Measurements from ENCODE around the gene PDGFRB.

PDGFRB gene

DNA sequence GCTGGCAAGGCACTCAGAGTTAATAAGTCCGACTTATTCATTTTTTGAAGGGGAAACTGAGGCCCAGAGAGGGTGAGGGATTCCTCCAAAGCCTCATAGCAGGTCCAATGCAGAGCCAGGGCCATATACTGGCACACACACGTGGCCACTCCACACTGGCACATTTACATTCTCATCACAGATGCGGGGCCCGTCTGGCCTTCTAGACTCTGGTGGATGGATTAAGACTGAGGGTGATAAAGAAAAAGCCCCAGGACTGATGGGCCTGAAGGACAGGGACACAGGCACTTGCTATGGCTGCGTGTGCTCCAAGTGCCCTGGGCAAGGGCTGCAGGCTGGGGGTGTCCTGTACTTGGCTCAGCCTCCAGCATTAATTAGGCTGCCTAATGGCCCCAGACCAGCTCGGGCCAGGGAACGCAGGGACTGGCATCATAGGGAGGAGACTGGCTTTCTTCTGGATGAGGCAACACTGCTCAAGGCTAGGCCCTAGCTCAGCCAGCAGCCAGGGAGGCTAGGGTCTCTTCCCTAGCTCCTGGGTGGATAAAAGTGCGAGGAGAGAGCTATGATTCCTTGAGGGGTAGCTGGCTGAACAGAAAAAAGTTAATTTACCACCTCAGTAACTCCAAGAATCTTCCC lies 40.8 kb downstream of the PDGFRB start:
- DNase-seq (ENCODE audit: low read depth in 3 of 3) = no peak

DNA sequence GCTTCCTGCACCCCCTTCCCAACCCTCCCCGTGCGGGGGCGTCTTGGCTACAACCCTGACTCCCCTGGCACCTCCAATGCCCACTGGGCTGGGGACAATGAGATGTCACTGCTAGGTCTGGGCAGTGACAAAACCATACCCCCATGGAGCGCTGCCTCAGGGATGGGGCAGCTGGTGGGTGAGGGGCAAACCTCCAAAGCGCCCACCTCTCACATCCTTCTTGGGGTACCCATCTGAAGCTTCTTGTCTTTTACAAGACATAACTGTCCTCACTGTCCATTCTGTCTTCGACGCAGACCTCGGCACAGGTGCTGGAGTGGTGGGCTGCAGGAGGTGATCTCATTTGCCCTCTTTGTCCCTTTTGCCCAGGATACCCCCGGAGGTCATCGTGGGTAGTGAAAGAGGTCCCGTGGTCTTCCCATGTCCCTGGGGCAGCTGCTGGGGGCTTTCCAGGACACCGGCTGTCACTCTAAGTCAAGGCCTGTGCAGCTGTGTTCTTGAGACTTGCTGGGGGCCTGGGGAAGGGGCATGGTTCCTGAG lies 41.5 kb downstream of the PDGFRB start:
- DNase-seq (ENCODE audit: low read depth in 3 of 3) = no peak

DNA sequence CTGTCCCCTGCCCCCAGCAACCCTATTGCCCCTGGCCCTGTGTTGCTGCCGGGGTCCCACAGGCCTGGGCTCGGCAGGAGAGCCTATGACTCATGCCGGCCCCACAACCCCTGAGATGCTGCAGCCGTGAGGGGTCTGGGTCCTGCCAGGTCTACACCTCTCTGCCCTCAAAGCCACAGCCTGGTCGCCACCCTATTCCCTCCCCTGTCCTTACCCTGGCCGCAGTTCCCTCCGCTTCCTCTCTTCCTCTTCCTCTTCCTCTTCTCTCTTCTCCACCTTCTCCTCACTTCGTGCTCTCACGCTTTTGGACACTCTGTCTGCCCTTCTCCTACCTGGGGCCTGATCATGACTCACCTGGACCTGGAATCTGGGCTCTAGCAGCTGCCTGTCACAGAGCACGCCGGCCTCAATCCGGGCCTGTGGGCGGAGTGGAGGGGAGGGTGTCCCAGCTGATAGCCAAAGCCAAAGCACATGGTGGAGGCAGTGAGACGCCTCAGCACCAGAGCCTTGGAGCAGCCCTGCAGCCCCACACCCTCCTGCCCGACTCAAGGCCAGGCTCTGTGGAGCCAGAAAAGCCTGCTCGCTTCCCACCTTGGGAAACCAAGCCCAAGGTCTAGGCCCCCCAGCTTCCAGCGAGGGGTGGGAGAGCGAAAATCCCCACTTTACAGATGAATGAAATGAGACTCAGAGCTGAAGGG lies 42.4 kb downstream of the PDGFRB start:
- no peak for DNase-seq (ENCODE audit: low read depth in 3 of 3)

DNA sequence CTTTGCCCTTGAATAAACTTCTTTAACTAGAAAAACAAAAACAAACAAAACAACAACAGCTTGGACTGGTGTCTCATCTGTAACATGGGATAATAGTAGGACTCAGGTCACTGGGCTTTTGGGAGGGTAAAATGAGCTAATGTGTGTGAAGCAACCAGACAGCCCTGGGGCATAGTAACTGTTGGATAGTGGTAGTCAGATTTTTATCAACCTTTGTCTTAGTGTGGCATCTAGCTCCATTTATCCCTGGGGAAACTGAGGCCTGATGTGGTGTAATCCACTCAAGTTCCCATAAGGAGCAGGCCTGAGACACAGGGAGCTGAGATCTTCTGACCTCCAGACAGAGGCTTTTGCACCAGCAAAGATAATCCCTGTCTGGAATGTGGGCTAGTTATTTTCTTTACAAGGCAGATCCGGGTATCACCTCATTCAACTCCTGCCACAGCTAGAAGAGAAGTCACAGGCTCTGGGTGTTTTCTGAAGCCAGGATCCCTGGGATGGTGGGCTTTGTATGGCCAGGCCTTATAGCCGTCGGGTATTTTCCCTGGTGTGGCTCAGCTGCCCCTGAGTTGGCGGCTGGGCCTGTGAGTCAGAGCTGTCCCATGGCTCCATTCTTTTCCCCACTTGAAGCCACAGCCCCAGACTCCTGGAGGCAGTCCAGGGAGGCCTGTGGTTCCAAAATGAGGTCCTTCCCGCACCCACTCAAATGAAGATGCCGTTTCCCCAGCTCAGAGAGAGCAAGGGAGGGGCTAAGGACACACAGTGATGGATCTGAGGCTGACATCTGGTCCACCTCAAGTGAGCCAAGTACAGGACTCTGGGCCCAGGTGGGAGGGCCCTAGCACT lies 43.2 kb downstream of the PDGFRB start:
- DNase-seq (ENCODE audit: low read depth in 3 of 3) = no peak

DNA sequence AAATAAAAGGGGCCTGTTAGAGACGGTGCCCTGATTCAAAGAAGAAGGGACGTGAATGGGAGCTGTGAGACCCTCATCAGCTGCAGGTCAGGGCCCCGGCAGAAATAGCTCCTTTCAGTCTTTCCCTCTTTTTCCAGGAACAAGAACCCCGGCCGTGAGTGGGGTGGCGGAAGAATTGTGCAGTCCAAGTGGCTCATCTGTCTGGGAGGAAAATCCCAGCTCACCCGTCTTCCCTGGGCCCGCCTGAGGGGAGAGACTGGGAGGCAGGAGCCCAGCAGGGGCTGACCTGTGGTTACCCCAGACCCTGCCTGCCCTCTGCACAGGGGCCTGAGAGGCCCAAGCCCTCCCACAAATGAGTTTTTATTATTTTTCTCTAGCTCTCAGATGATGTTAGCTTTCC lies 44.5 kb downstream of the PDGFRB start:
- DNase-seq (ENCODE audit: low read depth in 3 of 3) = no peak

DNA sequence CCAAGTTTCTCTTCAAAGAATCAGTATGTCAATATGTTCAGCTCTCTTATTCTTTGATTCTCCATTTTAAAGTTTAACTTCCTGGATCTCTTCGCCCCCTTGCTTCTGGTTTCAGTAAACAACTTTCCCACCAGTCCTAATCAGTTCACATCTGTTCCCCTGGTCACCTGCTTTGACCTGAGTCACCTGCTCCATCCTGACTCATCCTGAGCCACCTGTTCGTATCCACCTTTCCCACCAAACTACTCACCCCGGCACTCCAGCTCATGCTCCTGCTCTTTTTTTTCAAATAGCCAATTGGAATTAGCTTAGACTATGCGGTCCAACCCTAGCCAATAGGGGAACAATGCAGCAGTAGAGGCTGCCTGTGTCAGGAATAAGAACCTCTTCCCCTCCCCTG lies 45.7 kb downstream of the PDGFRB start:
- no peak for DNase-seq (ENCODE audit: low read depth in 3 of 3)

DNA sequence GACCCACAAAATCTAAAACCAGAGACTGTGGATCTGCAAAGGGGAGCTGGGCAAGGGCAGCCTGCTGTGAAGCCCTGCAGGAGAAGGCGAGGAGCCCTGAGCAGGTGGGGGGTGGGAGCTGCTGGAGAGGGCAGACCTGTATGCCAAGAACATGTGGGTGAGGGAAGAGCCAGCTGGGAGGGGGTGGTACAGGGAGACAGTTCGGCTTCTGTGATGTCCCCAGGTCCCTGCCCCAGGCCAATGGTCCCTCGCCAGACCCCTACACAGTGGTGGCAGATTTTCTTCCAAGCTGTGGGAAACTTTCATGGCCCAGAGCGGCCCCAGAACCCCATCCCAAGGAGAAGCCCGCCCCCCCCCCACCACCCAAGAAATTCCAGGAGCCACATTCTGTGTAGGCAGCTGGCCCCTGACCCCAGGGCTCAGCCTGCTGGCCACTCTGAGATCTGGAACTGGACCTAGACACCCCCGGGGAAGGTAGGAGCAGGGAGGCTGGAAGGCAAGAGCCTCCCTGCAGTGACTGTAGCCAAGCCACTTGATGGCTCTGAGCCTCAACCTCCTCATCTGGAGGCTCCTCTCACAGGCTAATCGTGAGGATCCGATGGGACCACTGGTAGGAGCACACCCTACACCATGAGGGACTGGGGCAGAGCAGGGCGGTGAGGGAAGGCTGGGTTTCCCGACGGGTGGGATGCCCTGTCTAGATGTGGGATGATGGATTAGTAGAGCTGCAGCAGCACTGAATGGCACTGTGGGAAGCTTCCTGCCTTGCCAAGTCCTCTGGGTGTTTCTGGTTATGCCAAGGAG lies 46.7 kb downstream of the PDGFRB start:
- no peak for DNase-seq (ENCODE audit: low read depth in 3 of 3)

DNA sequence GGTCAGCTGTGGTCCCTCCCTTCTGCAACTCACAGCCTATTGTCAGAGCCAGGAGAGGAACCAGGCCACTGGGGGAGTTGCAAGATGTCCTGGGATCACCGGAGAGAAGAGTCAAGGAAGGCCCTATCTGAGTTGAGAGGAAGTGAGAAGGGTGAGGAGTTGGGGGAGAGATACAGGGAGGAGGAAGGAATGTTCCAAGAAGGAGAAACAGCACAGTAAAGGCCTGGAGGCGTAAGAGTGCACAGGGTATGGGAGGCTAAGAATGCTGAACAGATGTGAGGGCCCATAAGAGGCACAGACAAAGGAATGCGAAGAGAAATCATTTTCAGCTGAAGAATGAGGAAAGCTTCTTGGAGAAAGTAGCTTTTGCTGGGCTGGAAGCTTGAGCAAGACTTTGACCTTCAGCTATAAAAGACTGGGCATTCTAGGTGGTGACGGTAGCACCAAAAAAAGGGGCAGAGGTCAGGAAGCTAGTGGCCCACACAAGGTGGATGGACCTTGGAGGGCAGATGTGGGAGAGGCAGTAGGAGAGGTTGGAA lies 47.7 kb downstream of the PDGFRB start:
- DNase-seq (ENCODE audit: low read depth in 3 of 3) = no peak

DNA sequence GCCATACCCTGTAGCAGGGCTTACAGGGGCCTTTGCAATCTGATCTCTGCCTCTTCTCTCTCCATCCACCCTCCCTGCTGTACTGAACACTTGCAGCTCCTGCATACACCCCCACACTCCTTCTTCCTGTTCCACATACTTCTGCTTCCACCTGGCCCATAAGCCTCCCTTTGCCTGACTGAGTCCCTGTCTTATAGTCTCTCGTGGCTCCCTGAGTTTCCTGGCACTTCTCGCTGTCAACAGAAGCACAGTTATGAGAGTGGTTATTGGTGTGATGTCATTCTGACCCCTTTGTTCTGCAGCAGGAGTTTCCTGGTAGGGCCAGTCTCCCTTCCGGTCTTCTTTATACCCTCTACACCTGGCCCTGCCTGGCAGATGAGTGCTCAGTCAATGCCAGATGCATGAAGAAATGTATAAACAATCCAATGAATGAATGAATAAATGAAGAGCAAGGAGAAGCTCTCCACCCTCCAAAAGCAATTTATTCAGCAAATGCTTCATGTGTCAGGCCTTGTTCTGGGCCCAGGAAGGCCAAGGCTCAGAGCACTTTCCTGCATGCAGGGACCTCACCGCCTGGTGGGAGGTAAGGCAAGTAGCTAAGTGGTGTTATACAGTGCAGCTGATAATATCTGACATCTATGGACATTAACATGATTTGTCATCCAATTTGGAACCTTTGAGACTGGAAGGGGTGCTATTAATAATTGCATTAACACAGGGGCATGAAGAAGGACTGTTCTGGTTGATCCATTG lies 48.8 kb downstream of the PDGFRB start:
- DNase-seq (ENCODE audit: low read depth in 3 of 3) = no peak

DNA sequence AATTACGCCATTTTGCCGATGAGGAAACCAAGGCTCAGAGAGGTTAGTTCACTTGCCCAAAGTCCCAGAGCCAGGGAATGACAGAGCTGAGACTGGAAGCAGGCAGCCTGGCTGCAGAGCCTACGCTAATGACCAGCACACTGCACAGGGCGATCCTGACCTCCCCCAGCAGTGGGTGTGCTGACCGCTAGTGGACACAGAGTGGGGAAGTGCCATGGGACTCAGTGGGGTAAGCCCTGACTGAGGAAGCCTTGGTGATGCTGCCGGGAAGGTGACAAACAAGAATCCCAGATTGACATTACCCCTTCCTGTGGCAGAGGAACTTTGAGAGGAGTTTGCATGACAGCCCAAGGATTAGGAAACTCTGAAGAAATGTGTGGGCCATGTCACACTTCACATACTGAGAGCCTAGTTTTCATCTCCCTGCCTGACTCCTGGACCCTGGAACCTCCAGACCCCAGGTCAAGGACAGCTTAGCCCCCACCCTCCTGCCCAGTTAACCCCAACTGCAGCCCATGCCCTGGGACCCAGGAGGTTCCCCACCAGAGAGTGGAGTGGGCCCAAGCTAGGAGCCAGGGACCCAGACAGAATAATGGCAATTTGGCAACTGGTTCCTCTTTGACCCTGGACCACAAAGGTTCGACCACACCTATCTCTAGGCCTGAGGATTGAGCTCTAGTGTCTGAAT lies 49.6 kb downstream of the PDGFRB start:
- no peak for DNase-seq (ENCODE audit: low read depth in 3 of 3)

DNA sequence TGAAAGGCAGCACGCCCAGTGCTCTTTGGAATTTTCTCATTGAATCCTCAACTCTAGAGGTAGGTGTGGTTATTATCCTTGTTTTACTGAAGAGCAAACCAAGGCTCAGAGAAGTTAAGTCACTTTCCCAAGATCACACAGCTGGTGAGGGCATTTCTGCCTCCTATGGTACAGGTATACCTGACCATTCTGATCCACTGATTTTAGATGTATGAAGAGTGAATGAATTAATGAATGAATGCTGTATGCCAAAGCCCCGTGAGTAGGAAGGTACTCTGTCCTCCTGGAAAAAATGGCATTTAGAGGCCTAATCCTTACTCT lies 51.1 kb downstream of the PDGFRB start:
- no peak for DNase-seq (ENCODE audit: low read depth in 3 of 3)

DNA sequence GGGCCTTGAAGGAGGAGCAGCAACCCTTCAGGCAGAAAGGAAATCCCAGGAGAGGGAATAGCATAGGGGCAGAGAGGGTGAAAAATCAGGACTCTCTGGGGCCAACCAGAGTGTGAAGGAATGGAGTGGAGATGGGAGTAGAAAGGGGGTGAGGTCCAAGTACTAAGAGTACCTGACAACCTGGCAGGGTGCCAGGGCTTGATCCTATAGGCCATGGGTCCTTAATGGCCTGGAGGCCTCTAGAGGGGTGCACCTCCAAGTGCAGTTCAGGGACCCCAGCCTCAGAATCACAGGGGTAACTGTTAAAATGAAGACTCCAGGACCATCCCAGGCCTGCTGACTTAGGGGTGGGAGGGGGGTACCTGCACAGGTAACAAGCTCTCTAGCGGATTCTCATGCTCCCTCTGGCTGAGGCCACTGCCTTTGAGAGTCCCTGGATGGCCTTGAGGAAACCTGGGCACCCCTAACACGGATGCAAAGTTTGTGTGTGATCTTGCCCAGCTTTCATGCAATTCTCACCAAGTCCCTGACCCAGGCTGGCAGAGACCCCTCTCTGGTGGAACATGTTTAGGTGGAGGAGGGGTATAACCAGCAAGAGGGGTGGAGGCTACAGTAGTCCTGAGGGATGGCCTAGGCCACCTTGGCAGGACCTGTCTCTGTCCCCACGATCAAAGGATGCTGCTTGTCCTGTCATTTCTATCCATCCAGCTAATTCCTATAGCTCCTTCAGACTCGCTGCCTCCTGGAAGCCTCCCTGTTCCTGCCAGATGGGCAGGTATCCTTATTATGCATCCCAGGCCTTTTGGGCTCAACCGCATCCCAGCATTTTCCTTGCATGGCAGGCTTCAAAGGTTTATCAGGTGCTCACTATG lies 51.7 kb downstream of the PDGFRB start:
- DNase-seq (ENCODE audit: low read depth in 3 of 3) = no peak

DNA sequence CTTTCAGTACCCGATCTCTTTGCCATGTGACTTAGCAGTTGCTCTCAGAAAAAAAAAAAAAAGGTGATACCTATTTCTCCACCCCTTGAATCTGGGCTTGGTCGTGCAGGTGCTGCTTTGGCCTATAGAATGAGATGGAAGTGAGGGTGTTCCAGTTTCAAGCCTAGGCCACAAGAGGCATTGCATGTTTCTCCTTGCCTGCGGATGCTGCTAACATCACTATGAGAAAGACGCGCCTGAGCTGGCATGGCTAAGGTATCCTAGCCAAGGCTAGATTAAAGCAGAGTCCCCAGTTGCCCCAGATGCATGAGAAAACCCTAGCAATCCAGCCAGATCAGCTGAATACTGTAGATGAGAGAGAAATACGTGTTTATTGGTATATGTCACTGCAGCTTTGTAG lies 54.6 kb downstream of the PDGFRB start:
- no peak for DNase-seq (ENCODE audit: low read depth in 3 of 3)

DNA sequence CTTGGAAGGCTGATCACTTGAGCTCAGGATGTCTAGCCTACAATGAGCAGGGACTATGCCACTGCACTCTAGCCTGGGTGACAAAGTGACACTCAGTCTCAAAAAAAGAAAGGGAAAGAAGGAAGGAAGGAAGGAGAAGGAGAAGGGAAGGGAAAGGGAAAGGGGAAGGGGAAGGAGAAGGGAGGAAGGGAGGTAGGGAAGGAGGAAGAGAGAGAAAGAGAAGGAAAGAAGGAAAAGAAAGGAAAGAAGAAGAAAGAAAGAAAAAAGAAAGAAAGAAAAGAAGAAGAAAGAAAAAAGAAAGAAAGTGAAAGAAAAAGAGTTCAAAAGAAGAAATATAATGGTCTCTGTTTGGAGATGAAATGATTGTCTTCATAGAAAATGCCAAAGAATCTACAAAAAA lies 58.5 kb downstream of the PDGFRB start:
- no peak for DNase-seq (ENCODE audit: low read depth in 3 of 3)

DNA sequence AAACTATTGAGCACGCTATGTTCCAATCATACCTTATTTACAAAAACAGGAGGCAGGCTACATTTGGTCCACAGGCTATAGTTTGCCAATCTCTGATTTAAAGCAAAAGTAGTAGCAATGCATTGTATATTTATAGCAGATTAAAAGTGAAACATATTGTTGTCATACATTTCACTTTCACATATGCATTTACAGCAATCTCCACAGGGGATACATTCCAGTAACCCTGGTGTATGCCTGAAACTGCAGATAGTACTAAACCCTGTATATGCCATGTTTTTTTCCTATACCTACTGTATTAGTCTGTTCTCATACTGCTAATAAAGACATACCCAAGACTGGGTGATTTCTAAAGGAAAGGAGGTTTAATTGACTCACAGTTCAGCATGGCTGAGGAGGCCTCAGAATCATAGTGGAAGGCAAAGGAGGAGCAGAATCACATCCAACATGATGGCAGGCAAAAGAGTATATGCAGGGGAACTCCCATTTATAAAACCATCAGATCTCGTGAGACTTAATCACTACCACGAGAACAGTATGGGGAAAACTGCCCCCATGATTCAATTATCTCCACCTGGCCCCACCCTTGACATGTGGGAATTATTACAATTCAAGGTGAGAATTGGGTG lies 63.4 kb downstream of the PDGFRB start:
- no peak for DNase-seq (ENCODE audit: low read depth in 3 of 3)

DNA sequence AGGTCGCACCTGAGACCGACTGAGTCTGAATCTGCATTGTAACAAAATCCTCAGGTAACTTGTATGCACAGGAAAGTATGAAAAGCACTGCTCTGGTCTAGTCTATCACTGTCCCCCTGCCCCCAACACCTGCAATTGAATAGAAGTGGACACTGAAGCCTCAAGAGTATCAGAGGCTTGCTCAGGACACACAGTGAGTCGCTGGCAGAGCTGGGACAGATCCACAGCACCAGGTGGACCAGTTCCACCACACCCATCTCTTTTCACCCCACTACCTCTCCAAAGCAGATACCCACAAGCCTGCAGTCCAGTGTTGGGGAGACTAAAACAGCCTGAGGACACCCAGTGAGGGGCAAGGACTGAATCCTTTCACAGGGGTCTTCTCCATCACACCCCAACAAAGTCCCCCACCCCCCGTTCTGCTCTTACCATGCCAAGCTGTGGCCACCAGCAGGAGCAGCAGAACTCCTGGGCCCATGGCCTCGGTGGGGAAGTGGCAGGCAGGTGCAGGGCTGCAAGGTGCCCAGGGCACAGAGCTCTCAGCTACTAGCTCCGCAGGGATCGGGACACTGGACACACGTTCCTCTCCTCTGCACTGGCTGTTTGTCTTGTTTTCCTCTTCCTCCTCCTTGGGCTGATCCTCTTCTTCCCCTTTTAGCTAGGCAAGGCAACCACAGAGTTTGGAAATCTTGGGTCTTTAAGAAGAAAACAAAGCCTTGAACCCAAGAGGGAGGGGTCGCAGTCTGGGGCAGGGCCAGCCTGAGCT lies 69.5 kb downstream of the PDGFRB start, which contains the start of gene CSF1R:
CSF1R (minus strand) TSS at position 605 of the 766 bp plus-strand sequence; CDS start at position 478, 127 bp downstream.
- DNase-seq (ENCODE audit: low read depth in 3 of 3) = no peak

DNA sequence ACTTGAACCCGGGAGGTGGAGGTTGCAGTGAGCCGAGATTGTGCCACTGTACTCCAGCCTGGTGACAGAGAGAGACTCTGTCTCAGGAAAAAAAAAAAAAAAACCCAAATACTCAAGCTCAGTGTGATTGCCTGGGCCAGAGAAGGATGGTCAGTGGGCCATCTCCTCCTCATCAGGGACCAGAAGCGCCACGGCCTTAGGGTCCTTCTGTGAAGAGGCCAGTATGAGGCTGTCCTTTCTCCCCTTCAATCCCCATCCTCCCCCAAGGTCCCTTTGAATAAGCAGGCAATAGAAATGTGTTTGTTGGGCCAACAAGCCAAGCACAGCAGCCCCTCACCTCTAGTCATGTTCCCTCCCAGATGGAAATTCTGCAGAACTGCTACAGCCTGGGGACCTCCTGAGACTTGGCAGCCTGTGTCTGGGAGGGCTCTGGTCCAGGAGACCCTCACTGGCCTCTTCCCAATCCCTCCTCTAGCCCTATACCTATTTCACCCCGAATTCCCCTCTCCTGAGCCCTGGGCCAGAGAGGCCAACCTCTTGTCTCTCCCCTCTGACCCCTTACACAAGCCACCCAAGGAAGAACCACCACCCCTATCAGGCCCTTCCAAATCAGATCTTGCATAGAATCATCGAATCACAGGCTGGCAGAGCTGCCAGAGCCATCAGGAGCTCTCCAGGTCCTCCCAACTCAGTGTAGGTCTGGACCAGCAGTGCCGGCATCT lies 70.3 kb downstream of the PDGFRB start:
- no peak for DNase-seq (ENCODE audit: low read depth in 3 of 3)

All from stimulated activated CD4-positive, alpha-beta T cell treated with anti-CD3 and anti-CD28 coated beads, TNF-alpha, amount 100 ng/mL, for 48 hours (primary cell).